PFSK-1 (cell line): ENCODE data around the gene BAG1.

Experiments
- FOXP2 ChIP-seq: optimal IDR thresholded peaks from 2 replicates; pipeline ENCODE3; 2011; ENCODE audit warnings: borderline replicate concordance, control low read depth, inconsistent platforms; ENCODE audit not compliant: insufficient read depth; ENCODE audit errors: extremely low read length, extremely low read depth
- POLR2AphosphoS5 ChIP-seq: IDR thresholded peaks from 2 replicates; pipeline ENCODE4 v1.6.1; 2012; ENCODE audit warnings: low read depth, mild to moderate bottlenecking, control low read depth, low read length, moderate library complexity
- REST ChIP-seq, 2 experiments: IDR thresholded peaks; 2 replicates each; pipeline versions ENCODE4 v1.6.1 to v1.8.0; 2011 to 2012; ENCODE audit warnings: low read depth in 2 of 2, low read length in 2 of 2, control low read depth in 1 of 2, inconsistent platforms in 1 of 2, mild to moderate bottlenecking in 1 of 2, moderate library complexity in 1 of 2; ENCODE audit not compliant: insufficient read depth in 1 of 2
- SIN3A ChIP-seq: IDR thresholded peaks from 2 replicates; pipeline ENCODE4 v1.6.1; 2012; ENCODE audit warnings: mild to moderate bottlenecking, low read length, moderate library complexity, borderline replicate concordance; ENCODE audit not compliant: insufficient read depth
- TAF1 ChIP-seq: IDR thresholded peaks from 2 replicates; pipeline ENCODE4 v1.6.1; 2012; ENCODE audit warnings: low read length, control low read depth, borderline replicate concordance; ENCODE audit not compliant: insufficient read depth

The BAG1 gene

GRCh38 chr9:33288828-33289483 lies 24.4 kb upstream of the BAG1 start:
- TF ChIP-seq FOXP2 = no peak

- TF ChIP-seq SIN3A (no peak), REST (IDR thresholded peaks at IDR 0.05; ENCODE audit: insufficient read depth in 1 of 2, low read depth in 2 of 2, low read length in 2 of 2) (no peak), POLR2AphosphoS5 (no peak), TAF1 (no peak), FOXP2 (no peak)
Measured at GRCh38 chr9:33288235-33288634, 23.7 kb upstream of the BAG1 start.

GRCh38 chr9:33287087-33287490 lies 22.6 kb upstream of the BAG1 start:
- no peak for TF ChIP-seq REST (IDR thresholded peaks at IDR 0.05; ENCODE audit: insufficient read depth in 1 of 2, low read depth in 2 of 2, low read length in 2 of 2)
- no peak for TF ChIP-seq TAF1
- no peak for TF ChIP-seq POLR2AphosphoS5
- TF ChIP-seq FOXP2 = no peak
- no peak for TF ChIP-seq SIN3A

GRCh38 chr9:33285502-33285901 lies 21.0 kb upstream of the BAG1 start:
- TF ChIP-seq FOXP2 (no peak), SIN3A (no peak), POLR2AphosphoS5 (no peak), TAF1 (no peak)

GRCh38 chr9:33277484-33277883 lies 13.0 kb upstream of the BAG1 start:
- no peak for TF ChIP-seq SIN3A
- no peak for TF ChIP-seq REST (IDR thresholded peaks at IDR 0.05; ENCODE audit: insufficient read depth in 1 of 2, low read depth in 2 of 2, low read length in 2 of 2)
- no peak for TF ChIP-seq POLR2AphosphoS5
- no peak for TF ChIP-seq TAF1
- no peak for TF ChIP-seq FOXP2

GRCh38 chr9:33273972-33274328 lies 9.4 kb upstream of the BAG1 start:
- no peak for TF ChIP-seq SIN3A
- TF ChIP-seq REST (IDR thresholded peaks at IDR 0.05; ENCODE audit: insufficient read depth in 1 of 2, low read depth in 2 of 2, low read length in 2 of 2) = no peak
- TF ChIP-seq POLR2AphosphoS5 = no peak
- no peak for TF ChIP-seq FOXP2
- no peak for TF ChIP-seq TAF1
